NT2/D1 (cell line): ENCODE measurements around the gene PARN.
"Not testable (repeated sequence)": the region's sequence is repeated elsewhere in the genome, so short reads cannot be mapped to it uniquely, and the experiment has no call there.

Experiments
- YY1 ChIP-seq: IDR thresholded peaks from 2 replicates; pipeline ENCODE4 v1.6.1; 2011; ENCODE audit not compliant: insufficient read length, insufficient read depth
- ZNF274 ChIP-seq: IDR thresholded peaks from 2 replicates; pipeline ENCODE4 v1.6.1; 2011; ENCODE audit warnings: mild to moderate bottlenecking, low read depth, low read length

GRCh38 chr16:14636179-14636950, 6.3 kb upstream of the PARN start:
- not testable (repeated sequence) for TF ChIP-seq YY1, ZNF274
